HG03354 (cell line): ENCODE measurements around the gene LRRC41.
A peak's percentile ranks its signal among the peaks of the same experiment; 100 is the strongest.

Experiments
- ATAC-seq: cut with Tn5 transposase; IDR thresholded peaks from one replicate; pipeline ENCODE4 v1.9.1; 2021; ENCODE audit warnings: mild to moderate bottlenecking; ENCODE audit not compliant: unreplicated experiment, poor library complexity, severe bottlenecking

LRRC41 gene

GRCh38 chr1:46288485-46289133 is 14.8 kb downstream of the LRRC41 start:
- no peak for ATAC-seq

- ATAC-seq: no peak
Observed at GRCh38 chr1:46285730-46286477, 17.5 kb downstream of the LRRC41 start.

- ATAC-seq: no peak
Observed at GRCh38 chr1:46284597-46285564, 18.5 kb downstream of the LRRC41 start.

GRCh38 chr1:46284058-46284457 is 19.4 kb downstream of the LRRC41 start:
- no peak for ATAC-seq

- no peak for ATAC-seq
Observed at GRCh38 chr1:46281021-46281420, 22.4 kb downstream of the LRRC41 start.

- ATAC-seq: no peak
Observed at GRCh38 chr1:46280092-46280491, 23.3 kb downstream of the LRRC41 start.

- no peak for ATAC-seq
Observed at GRCh38 chr1:46278807-46279206, 24.6 kb downstream of the LRRC41 start.

GRCh38 chr1:46277658-46278373 is 25.6 kb downstream of the LRRC41 start:
- no peak for ATAC-seq

- no peak for ATAC-seq
Observed at GRCh38 chr1:46275030-46275337, 28.4 kb downstream of the LRRC41 start.

GRCh38 chr1:46274225-46275029 is 29.0 kb downstream of the LRRC41 start:
- ATAC-seq: no peak

GRCh38 chr1:46268578-46268977 is 34.8 kb downstream of the LRRC41 start:
- no peak for ATAC-seq

- no peak for ATAC-seq
Observed at GRCh38 chr1:46263146-46263545, 40.3 kb downstream of the LRRC41 start.

- ATAC-seq: no peak
Observed at GRCh38 chr1:46262508-46262907, 40.9 kb downstream of the LRRC41 start.

GRCh38 chr1:46256523-46256922 is 46.9 kb downstream of the LRRC41 start:
- ATAC-seq: no peak

GRCh38 chr1:46254668-46255067 is 48.7 kb downstream of the LRRC41 start:
- ATAC-seq: no peak

GRCh38 chr1:46248122-46248920 is 55.1 kb downstream of the LRRC41 start:
- peak; percentile 19 for ATAC-seq

GRCh38 chr1:46247436-46248121 is 55.8 kb downstream of the LRRC41 start, which contains the start of gene RAD54L:
TSS of gene RAD54L (plus strand) at chr1:46247763. CDS start at chr1:46248406, 643 bp downstream.
- peak; percentile 94 for ATAC-seq
